Type B pancreatic cell (in vitro differentiated cells): Measurements from ENCODE around the gene SHLD2. TPM values are rescaled to one million over a fixed set of nuclear protein-coding genes. Genes with fewer than 3 reads are reported as not detected.
"Not testable (repeated sequence)": the region's sequence is repeated elsewhere in the genome, so short reads cannot be mapped to it uniquely, and the experiment has no call there.

Experiments
- DNase-seq: peaks from one replicate; pipeline ENCODE4 v3.0.0; 2021; ENCODE audit warnings: mixed read lengths; ENCODE audit not compliant: unreplicated experiment; ENCODE audit errors: extremely low spot score
- H3K27ac Mint-ChIP-seq: 2 replicates; pipeline ENCODE4 v1.8.0; 2021; ENCODE audit warnings: mild to moderate bottlenecking, mixed read lengths
- H3K27me3 Mint-ChIP-seq: 2 replicates; pipeline ENCODE4 v1.8.0; 2021; ENCODE audit warnings: mixed read lengths
- H3K36me3 Mint-ChIP-seq: 2 replicates; pipeline ENCODE4 v1.8.0; 2021; ENCODE audit warnings: mixed read lengths
- H3K4me1 Mint-ChIP-seq: one replicate; pipeline ENCODE4 v1.8.0; 2021; ENCODE audit warnings: mixed read lengths; ENCODE audit not compliant: unreplicated experiment
- H3K4me3 Mint-ChIP-seq: 2 replicates; pipeline ENCODE4 v1.8.0; 2021; ENCODE audit warnings: mild to moderate bottlenecking, mixed read lengths
- H3K9me3 Mint-ChIP-seq: 2 replicates; pipeline ENCODE4 v1.8.0; 2021; ENCODE audit warnings: mixed read lengths
- total RNA-seq: library from RNA; stranded (reverse); gene quantifications from 2 replicates; pipeline ENCODE4 v1.2.1, GENCODE V29; 2021; ENCODE audit warnings: low replicate concordance

Gene SHLD2
- total RNA-seq, 1 donor from 2014 or later: 24.9 TPM

DNA sequence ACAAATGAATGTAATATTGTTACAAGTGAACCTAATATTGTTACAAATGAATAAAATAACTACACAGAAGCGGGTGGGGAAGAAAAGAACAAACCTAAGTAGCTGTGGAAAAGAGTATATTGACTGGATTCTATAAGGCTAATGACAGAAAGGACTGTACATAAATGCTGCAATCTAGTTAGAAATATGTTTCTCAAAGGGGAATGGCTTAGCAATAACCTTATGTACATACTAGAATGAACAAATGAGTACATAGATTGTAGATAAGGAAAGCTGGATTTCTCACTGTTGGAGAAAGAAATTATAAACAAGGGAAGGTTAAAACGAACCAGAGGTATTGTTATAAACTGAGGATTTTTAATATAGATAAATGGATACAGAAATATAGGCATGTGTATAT, 68.4 kb downstream of the SHLD2 start:
- H3K36me3 Mint-ChIP-seq, DNase-seq, H3K4me1 Mint-ChIP-seq, H3K4me3 Mint-ChIP-seq, H3K27me3 Mint-ChIP-seq, H3K27ac Mint-ChIP-seq, H3K9me3 Mint-ChIP-seq: not testable (repeated sequence)

DNA sequence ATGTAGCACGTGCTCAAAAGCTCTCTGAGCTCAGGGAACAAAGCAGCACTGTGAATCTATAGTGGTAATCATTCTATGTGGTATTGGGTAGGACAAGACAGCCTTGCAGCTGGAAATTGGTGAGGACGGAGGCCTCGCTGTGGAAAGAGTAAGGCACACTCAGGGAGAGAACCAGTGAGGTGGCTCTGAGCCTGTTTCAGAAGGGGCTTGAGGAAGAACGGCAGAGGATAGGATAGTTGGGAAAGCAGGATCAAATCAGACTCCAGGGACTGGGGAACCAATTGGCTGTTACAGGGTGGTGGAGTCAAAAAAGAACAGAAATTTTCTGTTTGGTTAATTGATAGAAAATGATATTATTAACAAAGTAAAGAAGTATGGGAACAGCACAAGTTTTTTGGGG, 74.9 kb downstream of the SHLD2 start:
- H3K4me3 Mint-ChIP-seq, H3K27ac Mint-ChIP-seq, H3K4me1 Mint-ChIP-seq, H3K9me3 Mint-ChIP-seq, H3K27me3 Mint-ChIP-seq, H3K36me3 Mint-ChIP-seq, DNase-seq: not testable (repeated sequence)

DNA sequence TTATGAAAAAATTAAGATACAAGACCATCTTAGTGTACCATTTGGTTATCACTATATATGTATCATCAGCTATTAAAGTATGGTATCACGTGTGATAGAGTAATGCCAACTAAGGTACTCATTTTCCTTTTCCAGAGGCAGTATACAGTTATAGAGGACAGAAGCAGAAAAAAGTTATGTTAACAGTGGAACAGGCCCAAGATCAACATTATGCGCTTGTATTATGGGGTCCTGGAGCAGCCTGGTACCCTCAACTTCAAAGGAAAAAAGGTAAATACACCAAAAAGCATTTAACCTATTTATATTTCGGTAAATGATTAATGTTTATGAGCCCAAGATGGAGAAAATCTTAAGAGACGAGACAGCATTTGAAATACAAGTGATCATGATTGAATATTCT, 75.7 kb downstream of the SHLD2 start:
- not testable (repeated sequence) for H3K9me3 Mint-ChIP-seq, H3K27ac Mint-ChIP-seq, DNase-seq, H3K27me3 Mint-ChIP-seq, H3K36me3 Mint-ChIP-seq, H3K4me3 Mint-ChIP-seq, H3K4me1 Mint-ChIP-seq

DNA sequence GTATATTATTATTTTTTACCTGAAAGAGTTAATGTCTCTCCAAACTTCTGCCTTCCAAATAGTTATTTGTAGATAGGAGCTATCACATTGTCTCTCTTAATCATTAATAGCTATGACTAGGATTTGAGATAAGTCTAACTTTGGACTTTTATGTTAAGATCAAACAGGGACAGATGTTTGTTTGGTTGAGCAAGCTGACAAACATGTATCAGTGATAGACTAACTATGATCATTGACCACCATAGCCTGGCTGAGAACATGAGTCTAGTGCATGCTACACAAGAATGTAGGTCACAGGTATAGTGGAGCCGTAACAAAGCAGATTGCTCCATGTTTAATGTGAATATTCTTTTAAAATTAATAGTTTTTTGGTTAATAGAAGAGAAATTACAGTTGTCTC, 76.7 kb downstream of the SHLD2 start:
- not testable (repeated sequence) for DNase-seq, H3K9me3 Mint-ChIP-seq, H3K4me3 Mint-ChIP-seq, H3K4me1 Mint-ChIP-seq, H3K27me3 Mint-ChIP-seq, H3K36me3 Mint-ChIP-seq, H3K27ac Mint-ChIP-seq

DNA sequence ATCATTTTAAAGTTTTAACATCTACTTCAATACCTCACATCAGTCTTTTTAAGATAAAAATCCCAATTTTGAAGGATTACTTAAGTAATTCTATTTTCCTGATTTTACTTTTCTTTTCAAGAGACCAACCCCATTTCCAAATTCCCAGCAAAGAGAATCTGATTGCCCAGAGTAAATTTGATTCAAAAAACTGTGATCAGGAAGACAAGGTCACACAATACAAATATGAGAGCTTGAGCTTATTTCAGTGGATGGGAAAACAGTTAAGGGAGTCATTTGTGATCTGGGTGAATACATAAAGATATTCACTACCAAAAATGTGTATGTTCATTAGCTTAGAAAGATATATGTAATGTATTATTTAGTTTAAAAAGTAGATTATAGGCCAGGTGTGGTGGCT, 77.2 kb downstream of the SHLD2 start:
- not testable (repeated sequence) for H3K36me3 Mint-ChIP-seq, H3K27ac Mint-ChIP-seq, H3K4me1 Mint-ChIP-seq, H3K27me3 Mint-ChIP-seq, DNase-seq, H3K4me3 Mint-ChIP-seq, H3K9me3 Mint-ChIP-seq

DNA sequence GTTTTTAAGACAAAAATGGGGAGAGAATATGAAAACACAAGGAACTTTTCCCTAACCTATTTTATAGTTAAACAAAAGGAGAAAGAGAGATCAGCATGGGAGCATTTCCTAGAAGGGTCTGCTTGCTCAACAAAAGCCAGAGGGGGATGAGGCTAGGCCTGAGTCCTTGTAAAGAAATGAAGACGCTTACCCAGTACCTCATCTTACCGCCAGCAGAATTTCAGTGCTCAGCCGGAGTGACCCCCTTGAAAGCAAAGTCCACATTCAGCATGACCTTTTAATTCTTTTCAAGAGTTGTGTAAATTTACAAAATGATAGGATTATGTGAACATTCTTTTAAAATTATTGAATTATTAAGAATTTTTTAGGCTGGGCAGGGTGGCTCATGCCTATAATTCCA, 82.6 kb downstream of the SHLD2 start:
- not testable (repeated sequence) for H3K4me1 Mint-ChIP-seq, H3K9me3 Mint-ChIP-seq, H3K27me3 Mint-ChIP-seq, H3K36me3 Mint-ChIP-seq, H3K4me3 Mint-ChIP-seq, H3K27ac Mint-ChIP-seq, DNase-seq

DNA sequence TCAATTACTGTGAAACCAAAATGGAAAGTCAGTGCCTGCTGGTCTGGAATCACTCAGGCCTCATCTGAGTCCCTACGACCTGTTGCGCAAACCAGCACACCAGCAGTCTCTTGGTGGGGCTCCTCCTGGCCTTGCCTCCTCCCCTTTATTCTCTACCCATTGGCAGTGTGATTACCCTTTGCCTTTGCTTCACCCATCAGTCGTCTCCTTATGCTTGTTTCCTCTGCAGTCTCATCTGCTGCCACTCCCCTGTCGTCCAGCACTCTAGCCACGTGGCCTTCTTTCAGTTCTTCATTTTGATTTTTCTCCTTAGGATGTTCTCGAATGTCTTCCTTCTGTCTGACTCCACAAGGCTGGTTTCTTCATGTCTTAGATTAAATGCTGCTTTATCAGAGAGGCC, 89.4 kb downstream of the SHLD2 start:
- H3K36me3 Mint-ChIP-seq: peaks cover 29% of the 10 kb centered on the region
- DNase-seq, H3K4me1 Mint-ChIP-seq, H3K27ac Mint-ChIP-seq, H3K27me3 Mint-ChIP-seq, H3K9me3 Mint-ChIP-seq, H3K4me3 Mint-ChIP-seq: not testable (repeated sequence)

DNA sequence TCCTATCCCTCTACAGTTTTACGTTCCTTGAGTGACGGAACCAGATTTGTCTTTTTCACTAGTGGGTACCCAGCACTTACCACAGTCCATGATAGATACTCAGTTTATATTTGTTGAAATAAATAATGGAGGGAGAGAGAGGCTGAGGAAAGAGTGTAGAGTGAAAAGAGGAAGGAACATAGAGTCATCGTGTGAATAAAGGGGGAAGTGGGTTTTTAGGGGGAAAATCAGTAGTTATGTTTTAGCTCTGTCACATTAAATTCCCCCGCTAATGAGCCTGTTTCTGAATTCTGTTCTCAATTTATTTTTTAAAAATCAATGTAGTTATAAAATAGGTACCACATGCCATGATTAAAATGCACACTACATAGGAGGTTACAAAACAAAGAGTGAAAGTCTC, 91.0 kb downstream of the SHLD2 start:
- not testable (repeated sequence) for DNase-seq, H3K4me1 Mint-ChIP-seq, H3K9me3 Mint-ChIP-seq, H3K4me3 Mint-ChIP-seq, H3K27me3 Mint-ChIP-seq, H3K27ac Mint-ChIP-seq
- peaks cover 29% of the 10 kb centered on the region for H3K36me3 Mint-ChIP-seq

DNA sequence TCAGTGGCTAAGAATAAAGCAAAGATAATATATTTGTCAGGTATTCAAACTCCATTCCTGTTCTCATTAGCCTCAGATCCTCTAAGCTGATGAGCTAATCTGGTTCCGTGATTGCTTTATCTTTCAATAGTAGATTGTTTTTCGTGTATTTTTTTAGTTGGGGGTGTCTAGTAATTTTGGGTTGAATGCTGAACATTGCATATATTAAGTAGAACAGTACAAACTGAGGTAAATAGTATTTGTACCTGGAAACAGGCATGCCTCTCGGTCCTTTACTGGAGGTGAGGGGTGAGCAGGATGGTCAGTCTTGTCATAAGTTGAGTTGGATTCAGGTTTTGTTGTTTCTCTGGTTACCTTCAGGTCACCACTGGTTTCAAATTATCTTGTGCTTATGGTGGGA, 92.6 kb downstream of the SHLD2 start:
- H3K27ac Mint-ChIP-seq, H3K4me3 Mint-ChIP-seq, H3K9me3 Mint-ChIP-seq, H3K27me3 Mint-ChIP-seq, H3K4me1 Mint-ChIP-seq, DNase-seq: not testable (repeated sequence)
- peaks cover 36% of the 10 kb centered on the region for H3K36me3 Mint-ChIP-seq

DNA sequence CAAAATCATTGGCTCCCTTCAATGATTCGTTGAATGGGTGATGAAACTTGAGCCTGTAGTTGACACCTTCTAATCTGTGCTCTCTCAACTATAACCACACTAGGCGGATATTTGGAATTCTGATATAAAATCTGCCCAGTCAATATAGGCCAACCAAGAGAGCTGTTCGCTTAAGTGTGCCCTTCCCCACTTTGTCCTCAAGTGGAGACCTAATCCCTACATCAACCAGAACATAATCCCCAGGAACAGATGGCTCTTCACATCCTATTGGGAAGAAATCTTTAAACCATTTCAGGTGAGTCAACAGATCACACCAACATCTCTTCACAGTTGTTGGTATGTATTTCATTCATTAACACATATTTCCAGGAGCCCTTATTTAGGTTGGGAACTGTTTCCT, 96.8 kb downstream of the SHLD2 start:
- H3K27ac Mint-ChIP-seq, H3K27me3 Mint-ChIP-seq, H3K4me1 Mint-ChIP-seq, DNase-seq, H3K9me3 Mint-ChIP-seq, H3K4me3 Mint-ChIP-seq: not testable (repeated sequence)
- H3K36me3 Mint-ChIP-seq: peaks cover 20% of the 10 kb centered on the region

DNA sequence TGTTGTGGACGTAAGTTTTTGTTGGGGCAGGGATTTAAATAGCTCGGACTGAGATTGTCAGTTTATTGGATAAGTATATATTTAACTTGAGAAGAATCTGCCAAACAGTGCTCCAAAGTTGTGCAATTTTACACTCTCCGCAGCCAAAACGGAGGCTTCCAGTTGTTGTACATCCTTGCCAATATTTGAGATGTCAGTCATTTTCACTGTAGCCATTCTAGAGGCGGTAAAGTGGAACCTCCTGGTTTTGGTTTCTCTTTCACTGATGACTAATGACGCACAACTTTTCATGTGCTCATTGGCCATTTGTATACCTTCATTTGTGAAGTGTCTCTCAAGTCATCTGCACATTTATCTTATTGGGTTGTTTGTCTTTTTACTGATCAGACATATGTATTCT, 105.9 kb downstream of the SHLD2 start:
- H3K27me3 Mint-ChIP-seq, H3K36me3 Mint-ChIP-seq, DNase-seq, H3K4me1 Mint-ChIP-seq, H3K27ac Mint-ChIP-seq, H3K9me3 Mint-ChIP-seq, H3K4me3 Mint-ChIP-seq: not testable (repeated sequence)

DNA sequence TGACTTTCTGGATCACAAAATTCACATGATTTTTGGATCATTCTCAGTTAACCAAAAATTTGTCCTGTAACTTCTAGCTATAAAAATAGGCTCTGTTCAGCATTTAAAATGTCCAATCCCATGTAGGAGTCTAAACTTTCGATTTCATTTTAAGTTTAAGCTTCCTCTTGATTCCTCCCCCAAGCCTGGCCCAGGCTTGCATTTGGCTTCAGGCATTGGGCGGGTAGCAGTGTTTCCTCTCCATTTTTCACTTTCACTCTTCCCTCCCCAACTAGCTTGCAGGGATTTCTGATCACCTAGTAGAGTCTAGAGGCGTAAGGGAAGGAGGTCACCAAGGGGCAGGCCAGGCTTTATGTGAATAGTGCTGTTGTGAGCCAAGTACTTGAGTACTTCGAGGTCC, 109.8 kb downstream of the SHLD2 start:
- not testable (repeated sequence) for H3K27ac Mint-ChIP-seq, H3K4me1 Mint-ChIP-seq, DNase-seq, H3K36me3 Mint-ChIP-seq, H3K27me3 Mint-ChIP-seq, H3K4me3 Mint-ChIP-seq, H3K9me3 Mint-ChIP-seq

DNA sequence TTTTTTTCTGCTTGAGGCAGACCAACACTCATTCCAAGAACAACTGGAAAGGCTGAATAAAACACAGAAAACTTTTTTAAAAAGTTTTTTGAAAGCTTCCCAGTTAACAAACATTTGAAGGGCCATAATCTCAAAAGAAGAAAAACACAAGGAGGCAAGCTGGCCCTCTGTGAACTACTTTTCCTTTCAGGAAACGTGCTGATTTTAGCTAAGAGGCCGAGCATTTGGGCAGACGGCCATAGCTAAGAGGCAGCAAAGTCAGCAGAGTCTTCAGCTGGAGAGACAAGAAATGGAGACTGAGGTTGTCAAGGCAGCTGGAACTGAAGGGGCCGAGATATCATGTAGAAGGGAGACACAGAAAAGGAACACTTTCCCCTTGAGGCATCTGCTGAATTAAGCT, 111.9 kb downstream of the SHLD2 start:
- not testable (repeated sequence) for H3K27me3 Mint-ChIP-seq, H3K9me3 Mint-ChIP-seq, H3K36me3 Mint-ChIP-seq, DNase-seq, H3K4me1 Mint-ChIP-seq, H3K27ac Mint-ChIP-seq, H3K4me3 Mint-ChIP-seq

DNA sequence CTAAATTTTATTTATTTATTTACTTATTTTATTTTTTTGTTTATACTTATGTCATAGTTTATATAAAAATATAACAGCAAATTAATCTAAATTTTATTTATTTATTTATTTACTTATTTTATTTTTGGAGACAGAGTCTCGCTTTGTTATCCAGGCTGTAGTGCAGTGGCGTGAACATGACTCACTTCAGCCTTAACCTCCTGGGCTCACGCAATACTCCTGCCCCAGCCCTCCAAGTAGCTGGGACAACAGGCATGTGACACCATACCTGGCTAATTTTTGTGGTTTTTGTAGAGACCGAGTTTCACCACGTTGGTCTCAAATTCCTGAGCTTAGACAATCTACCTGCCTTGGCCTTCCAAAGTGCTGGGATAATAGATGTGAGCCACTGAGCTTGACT, 115.3 kb downstream of the SHLD2 start:
- H3K27ac Mint-ChIP-seq, H3K4me1 Mint-ChIP-seq, DNase-seq, H3K9me3 Mint-ChIP-seq, H3K36me3 Mint-ChIP-seq, H3K4me3 Mint-ChIP-seq, H3K27me3 Mint-ChIP-seq: not testable (repeated sequence)

DNA sequence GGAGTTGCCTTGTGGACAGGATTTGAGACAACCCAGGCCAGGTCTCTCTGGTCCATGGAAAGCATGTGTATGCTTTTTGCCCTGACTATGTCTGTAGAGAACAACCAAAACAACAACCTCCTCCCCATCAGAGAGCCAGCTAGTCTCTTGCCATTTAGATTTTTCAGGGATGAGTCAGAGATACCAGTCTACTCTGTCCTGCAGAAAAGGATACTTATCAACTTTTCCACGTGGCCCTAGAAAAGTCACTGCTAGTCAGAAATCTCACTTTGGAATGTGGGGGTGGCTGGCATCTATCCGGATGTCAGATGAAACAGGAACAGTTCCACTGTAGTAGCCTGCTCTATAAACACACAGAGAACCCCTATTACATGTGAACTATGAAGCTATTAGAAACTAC, 116.8 kb downstream of the SHLD2 start:
- H3K27me3 Mint-ChIP-seq, H3K9me3 Mint-ChIP-seq, DNase-seq, H3K4me3 Mint-ChIP-seq, H3K27ac Mint-ChIP-seq, H3K36me3 Mint-ChIP-seq, H3K4me1 Mint-ChIP-seq: not testable (repeated sequence)
